ENCODE results near the gene ADGRL2.

The ADGRL2 gene

GRCh38 chr1:82000221-82000620 lies 199.5 kb downstream of the ADGRL2 start:
- no peaks in the 10 kb centered on the region for H3K79me2 ChIP-seq (ENCODE audit: low read length)
- H3K4me1 ChIP-seq (ENCODE audit: low read length), result no peaks in the 10 kb centered on the region
- H3K9me2 ChIP-seq (replicated peaks; ENCODE audit: insufficient read depth, low read length), result no peaks in the 10 kb centered on the region
- no peak for TF ChIP-seq EZH2phosphoT487 (IDR thresholded peaks at IDR 0.05; ENCODE audit: low read length)
- no peak for TF ChIP-seq EZH2 (optimal IDR thresholded peaks at IDR 0.05; ENCODE audit: low read depth, low read length)
- no peak for TF ChIP-seq CTCF (IDR thresholded peaks at IDR 0.05; ENCODE audit: low read length)
- no peak overlapping the region for H3K9ac ChIP-seq (ENCODE audit: low read length)
- no peak overlapping the region for H3K4me2 ChIP-seq (ENCODE audit: low read depth, low read length)
- no peak overlapping the region for H2AFZ ChIP-seq (ENCODE audit: low read length)
- H3K27ac ChIP-seq (ENCODE audit: low read length), result no peak overlapping the region
- H3F3A ChIP-seq (ENCODE audit: insufficient read depth, low read length), result no peaks in the 10 kb centered on the region
- no peaks in the 10 kb centered on the region for H3K27me3 ChIP-seq (replicated peaks; ENCODE audit: insufficient read depth, low read length)
- H3K36me3 ChIP-seq (replicated peaks; ENCODE audit: insufficient read depth, low read length), result no peaks in the 10 kb centered on the region
- H3K9me3 ChIP-seq (replicated peaks; ENCODE audit: insufficient read depth, low read length), result no peaks in the 10 kb centered on the region
- no peak overlapping the region for H3K4me3 ChIP-seq (ENCODE audit: low read length)
- no peaks in the 10 kb centered on the region for H4K20me1 ChIP-seq (ENCODE audit: insufficient read depth, low read length)
- DNase-seq, result no peak

GRCh38 chr1:82001345-82001744 lies 200.6 kb downstream of the ADGRL2 start:
- Histone ChIP-seq H4K20me1 (ENCODE audit: insufficient read depth, low read length) (no peaks in the 10 kb centered on the region), H3K27me3 (replicated peaks; ENCODE audit: insufficient read depth, low read length) (no peaks in the 10 kb centered on the region), H3K79me2 (ENCODE audit: low read length) (no peaks in the 10 kb centered on the region), H3K9me2 (replicated peaks; ENCODE audit: insufficient read depth, low read length) (no peaks in the 10 kb centered on the region), H3K36me3 (replicated peaks; ENCODE audit: insufficient read depth, low read length) (no peaks in the 10 kb centered on the region), H3K9ac (ENCODE audit: low read length) (no peak overlapping the region), H3K4me3 (ENCODE audit: low read length) (no peak overlapping the region), H3K9me3 (replicated peaks; ENCODE audit: insufficient read depth, low read length) (no peaks in the 10 kb centered on the region), H2AFZ (ENCODE audit: low read length) (no peak overlapping the region), H3K4me2 (ENCODE audit: low read depth, low read length) (no peak overlapping the region), H3F3A (ENCODE audit: insufficient read depth, low read length) (no peaks in the 10 kb centered on the region), H3K27ac (ENCODE audit: low read length) (no peak overlapping the region), H3K4me1 (ENCODE audit: low read length) (no peaks in the 10 kb centered on the region)
- no peak for DNase-seq
- TF ChIP-seq EZH2 (optimal IDR thresholded peaks at IDR 0.05; ENCODE audit: low read depth, low read length), result no peak
- no peak for TF ChIP-seq EZH2phosphoT487 (IDR thresholded peaks at IDR 0.05; ENCODE audit: low read length)
- TF ChIP-seq CTCF (IDR thresholded peaks at IDR 0.05; ENCODE audit: low read length), result no peak

GRCh38 chr1:82007804-82008203 lies 207.1 kb downstream of the ADGRL2 start:
- H3K27ac ChIP-seq (ENCODE audit: low read length), result no peak overlapping the region
- H3K36me3 ChIP-seq (replicated peaks; ENCODE audit: insufficient read depth, low read length), result no peaks in the 10 kb centered on the region
- H3F3A ChIP-seq (ENCODE audit: insufficient read depth, low read length), result no peaks in the 10 kb centered on the region
- no peaks in the 10 kb centered on the region for H3K27me3 ChIP-seq (replicated peaks; ENCODE audit: insufficient read depth, low read length)
- no peaks in the 10 kb centered on the region for H3K9me2 ChIP-seq (replicated peaks; ENCODE audit: insufficient read depth, low read length)
- H3K4me3 ChIP-seq (ENCODE audit: low read length), result no peak overlapping the region
- no peak for TF ChIP-seq EZH2 (optimal IDR thresholded peaks at IDR 0.05; ENCODE audit: low read depth, low read length)
- TF ChIP-seq EZH2phosphoT487 (IDR thresholded peaks at IDR 0.05; ENCODE audit: low read length), result no peak
- no peak for TF ChIP-seq CTCF (IDR thresholded peaks at IDR 0.05; ENCODE audit: low read length)
- H3K9ac ChIP-seq (ENCODE audit: low read length), result no peak overlapping the region
- no peaks in the 10 kb centered on the region for H3K4me1 ChIP-seq (ENCODE audit: low read length)
- no peaks in the 10 kb centered on the region for H3K79me2 ChIP-seq (ENCODE audit: low read length)
- DNase-seq, result no peak
- H4K20me1 ChIP-seq (ENCODE audit: insufficient read depth, low read length), result no peaks in the 10 kb centered on the region
- H3K4me2 ChIP-seq (ENCODE audit: low read depth, low read length), result no peak overlapping the region
- H2AFZ ChIP-seq (ENCODE audit: low read length), result no peak overlapping the region
- H3K9me3 ChIP-seq (replicated peaks; ENCODE audit: insufficient read depth, low read length), result no peaks in the 10 kb centered on the region

Data from MM.1S (cell line).